ENCODE data around the gene SLC2A8. TPM values are rescaled to one million over a fixed set of nuclear protein-coding genes. Genes with fewer than 3 reads are reported as not detected.
A peak's percentile ranks its signal among the peaks of the same experiment; 100 is the strongest.

The SLC2A8 gene
- total RNA-seq, 2 donors from 2014 or later: 10.4 to 16.3 TPM

DNA sequence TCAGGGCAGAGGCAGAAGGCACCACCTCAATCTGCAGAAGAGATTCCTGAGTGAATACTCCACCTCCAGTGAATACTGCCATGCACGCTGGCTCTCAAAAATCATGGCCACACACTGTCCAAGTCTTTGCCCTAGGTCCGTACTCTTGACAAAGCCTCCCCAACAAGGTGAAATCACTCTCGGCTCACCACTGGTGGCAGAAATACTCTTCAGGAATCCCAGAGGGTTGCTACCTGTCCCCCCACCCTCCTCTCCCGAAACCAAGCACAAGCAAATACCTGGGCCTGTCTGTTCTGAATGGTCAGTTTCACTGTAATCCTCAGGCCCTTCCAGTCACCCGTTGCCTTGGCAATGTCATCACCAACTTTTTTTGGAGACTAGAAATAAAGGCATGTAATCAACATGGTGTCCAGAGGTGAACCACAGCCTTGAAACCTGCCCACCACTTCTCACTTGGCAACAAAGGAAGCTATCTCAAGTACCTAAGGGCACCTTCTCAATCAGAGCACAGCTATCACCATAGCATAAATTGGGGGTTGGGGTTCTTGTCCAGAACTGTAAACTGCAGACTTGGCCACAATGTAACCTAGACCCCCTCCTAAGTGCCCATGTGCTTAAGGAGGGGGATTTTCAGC lies 52.5 kb downstream of the SLC2A8 start:
- DNase-seq (ENCODE audit: low spot score): no peak
- intact Hi-C loops (cut with DNase I): no loop called here

DNA sequence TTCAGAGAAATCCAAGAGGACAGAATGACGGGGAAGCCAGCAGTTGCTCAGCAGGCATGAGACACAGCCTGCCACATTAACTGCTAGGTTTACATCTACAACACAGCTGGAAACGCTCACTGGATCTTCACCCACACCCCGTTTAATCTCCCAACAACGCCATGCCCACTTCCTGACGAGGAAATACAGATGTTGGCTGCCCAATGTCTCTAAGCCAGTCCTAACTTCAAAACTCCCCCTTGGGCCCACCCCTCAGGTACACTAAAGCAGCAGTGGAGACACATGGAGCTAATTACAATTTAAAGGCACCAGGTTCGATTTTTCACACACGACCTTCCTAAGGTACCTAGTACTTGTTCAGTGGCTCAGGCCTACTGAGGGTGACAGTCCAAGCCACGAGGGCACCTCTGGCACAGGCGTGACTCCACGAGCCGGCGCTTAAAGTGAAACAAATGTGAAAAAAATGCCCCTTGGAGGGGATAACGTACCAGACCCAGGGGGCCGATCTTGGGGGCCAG lies 53.3 kb downstream of the SLC2A8 start:
- no peak for DNase-seq (ENCODE audit: low spot score)
- intact Hi-C loops (cut with DNase I): no loop called here

DNA sequence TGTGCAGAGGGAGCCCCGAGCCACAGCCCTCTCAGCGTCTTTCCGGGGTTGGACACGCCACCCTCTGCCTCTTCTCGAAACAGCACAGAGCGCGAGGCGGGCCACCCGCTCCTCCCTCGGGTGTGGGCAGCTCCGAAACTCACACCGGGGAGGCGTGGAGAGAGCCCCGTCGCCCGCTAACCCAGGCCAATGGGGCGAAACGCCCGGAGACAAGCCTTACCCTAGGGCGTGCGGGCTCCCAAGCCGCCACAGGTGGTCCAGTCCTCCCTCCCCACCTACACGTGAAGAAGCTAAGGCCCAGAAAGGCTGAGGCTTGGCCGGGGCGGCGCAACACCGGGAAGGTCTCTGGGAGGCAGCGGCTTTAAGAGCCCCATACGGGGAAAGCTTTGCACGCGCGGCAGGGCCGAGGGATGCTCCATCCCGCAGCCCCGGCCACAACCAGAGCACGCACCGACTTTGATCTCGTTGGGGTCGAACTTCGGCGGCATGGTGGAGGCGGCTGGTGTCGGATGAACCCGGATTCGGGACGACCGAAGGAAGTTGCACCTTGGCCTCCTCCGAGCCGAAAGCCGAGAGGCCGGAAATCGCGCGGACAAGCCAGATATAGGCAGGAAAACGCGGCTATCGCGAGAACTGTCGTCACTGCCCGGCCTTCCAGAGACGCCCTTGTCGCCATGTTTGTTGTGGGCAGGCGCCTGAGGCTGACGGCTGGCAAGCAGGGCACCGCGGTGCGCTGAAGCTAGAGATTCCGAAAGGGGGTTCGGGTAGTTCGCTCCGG lies 54.0 kb downstream of the SLC2A8 start, which contains the start of the genes LRSAM1 and RPL12:
Gene LRSAM1 (plus strand): TSS at position 681 of the 778 bp plus-strand sequence. CDS start 3,018 bp downstream, outside the sequence.
Gene RPL12 (minus strand): TSS at position 577 of the 778 bp plus-strand sequence. CDS start 89 bp downstream, at position 488.
- DNase-seq (ENCODE audit: low spot score): peak; percentile 99

DNA sequence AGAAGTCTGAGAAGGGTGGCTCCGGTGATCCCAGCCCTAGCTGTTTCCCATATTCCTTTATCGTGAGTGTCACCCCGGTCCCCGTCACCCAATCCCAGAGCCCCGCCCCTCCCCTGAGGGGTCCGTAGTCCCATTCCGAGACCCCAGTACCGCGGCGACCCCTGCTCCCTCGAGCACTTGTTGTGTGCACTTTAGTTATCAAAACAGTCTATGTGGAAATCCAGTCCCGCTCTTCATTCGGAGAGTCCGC lies 54.6 kb downstream of the SLC2A8 start:
- DNase-seq (ENCODE audit: low spot score): no peak

More for the DNA sequence above, 54.0 kb downstream of the SLC2A8 start, which contains the start of the genes LRSAM1 and RPL12:
- intact Hi-C loops (cut with DNase I): no loop called here

DNA sequence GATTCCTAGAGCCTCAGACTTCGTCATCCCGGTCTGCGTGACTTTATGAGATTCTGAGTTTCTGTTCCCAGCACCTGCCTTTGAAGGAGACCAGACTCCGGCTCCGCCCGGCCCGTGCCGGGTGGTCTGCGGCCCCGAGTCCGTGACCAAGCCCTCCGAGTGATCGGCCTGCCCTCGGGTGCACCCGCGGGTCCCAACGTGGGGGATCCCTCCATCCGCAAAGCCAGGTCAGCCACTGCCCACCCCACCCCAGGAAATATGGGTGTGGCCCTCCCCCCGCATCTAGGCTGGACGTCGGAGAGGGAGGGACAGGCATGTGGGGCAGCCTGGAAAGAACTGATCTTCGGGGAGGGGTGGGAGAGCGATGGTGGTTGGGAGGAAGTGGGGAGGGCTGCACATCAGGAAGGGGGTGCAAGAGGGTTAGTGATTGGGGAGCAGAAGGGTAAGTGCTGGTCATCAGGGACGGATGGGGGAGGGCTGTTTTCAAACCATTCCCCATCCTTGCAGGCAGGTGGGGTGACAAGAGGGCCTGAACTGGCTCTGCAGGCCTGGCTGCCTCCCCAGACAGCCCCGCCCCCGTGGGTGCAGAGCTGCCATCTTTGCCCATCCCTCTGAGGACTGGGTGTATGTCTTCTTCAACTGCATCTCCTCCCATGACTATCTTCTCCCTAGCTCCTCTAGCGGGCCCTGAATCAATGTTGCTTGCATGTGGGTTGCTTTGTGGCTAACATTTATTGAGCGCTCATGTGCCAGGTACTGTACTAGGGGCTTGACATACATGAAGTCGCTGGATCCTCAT lies 55.1 kb downstream of the SLC2A8 start:
- DNase-seq (ENCODE audit: low spot score): peak; percentile 86
- intact Hi-C loops (cut with DNase I): no loop called here

More for the DNA sequence above, 54.6 kb downstream of the SLC2A8 start:
- intact Hi-C loops (cut with DNase I): no loop called here

DNA sequence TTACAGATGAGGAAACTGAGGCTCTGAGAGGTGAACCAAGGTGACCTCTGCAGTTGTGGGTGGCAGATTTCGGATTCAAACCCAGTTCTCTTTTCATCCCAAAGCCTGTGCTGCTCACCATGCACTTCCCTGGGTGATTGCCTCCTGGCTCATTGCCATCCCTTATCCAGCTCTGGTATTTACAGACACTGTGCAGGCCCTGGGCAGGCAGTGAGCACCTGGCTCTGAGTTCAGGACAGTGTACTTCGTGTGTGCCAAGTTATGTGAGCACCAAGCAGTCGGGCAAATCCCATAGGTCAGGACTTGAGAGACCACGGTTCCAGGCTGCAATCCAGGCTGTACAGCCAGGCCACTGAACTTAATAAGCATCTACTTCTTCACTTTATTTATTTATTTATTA lies 55.7 kb downstream of the SLC2A8 start:
- intact Hi-C loops (cut with DNase I): no loop called here
- DNase-seq (ENCODE audit: low spot score): no peak

DNA sequence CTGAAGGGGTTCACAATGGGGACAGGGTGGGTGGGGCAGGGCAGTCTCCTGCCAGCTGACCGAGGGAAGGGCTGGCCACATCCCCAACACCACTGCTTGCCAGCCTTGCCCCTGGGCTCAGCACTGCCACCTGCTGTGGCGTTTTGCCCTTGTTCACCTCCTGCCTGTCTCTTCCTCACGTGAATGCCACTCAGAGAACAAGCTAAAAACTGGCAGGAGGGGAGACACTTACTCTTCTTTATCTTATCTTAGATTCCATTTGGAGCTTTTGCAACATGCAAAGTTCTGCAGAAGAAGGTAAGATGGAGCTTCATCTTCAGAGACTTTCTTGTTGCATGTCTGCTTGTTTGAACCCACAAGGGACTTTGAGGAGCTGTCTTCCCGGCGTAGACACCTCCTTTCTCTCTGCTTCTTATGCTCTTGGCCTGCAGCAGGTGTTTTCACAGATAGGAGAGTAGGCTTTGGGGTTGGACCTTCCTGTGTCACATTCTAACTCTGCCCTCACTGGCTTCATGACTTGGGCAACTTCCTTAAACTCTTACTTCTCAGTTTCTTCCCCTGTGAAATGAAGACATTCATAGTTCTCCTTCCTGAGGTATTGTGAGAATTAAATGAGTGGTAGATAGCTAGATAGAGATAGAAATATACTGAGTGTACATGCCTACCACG lies 58.5 kb downstream of the SLC2A8 start:
- no peak for DNase-seq (ENCODE audit: low spot score)
- intact Hi-C loops (cut with DNase I): no loop called here

DNA sequence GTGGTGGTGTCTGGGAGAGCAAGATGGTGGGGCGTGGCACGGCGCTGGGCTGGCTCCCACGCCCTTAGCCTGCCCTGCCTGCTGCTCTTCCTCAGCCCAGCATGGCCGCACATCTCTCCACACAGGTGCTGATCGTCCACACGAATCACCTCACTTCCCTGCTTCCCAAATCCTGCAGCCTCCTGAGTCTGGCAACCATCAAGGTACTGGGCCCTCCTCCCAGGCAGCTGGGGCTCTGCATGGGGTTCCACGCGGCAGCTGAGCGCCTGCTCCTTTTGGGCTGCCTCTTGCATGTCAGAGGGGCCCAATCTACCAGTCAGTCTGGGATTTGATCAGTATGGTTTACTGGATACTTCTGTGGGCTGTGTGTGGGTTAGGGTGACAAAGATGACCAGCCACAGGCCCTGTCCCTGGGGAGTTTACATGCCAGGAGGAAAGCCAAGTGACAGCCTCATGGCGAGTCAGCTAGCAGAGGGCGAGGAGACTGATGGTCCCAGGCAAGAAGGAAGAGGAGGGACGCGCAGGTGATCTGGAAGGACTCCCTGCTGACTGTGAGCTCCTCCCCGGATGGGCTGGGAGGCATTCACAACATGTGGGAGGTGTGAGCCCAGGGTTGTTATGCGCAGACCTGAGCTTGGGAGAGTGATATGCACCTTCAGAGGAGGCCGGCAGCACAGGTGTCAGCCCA lies 60.4 kb downstream of the SLC2A8 start:
- intact Hi-C loops (cut with DNase I): no loop called here
- no peak for DNase-seq (ENCODE audit: low spot score)

Other genes with a start within 250 kb of the SLC2A8 start
- gene GARNL3, start 132.4 kb upstream of the SLC2A8 start, total RNA-seq: 10 to 100 TPM; 38.5 to 40.4 TPM
- gene ZNF79, start 27.2 kb downstream of the SLC2A8 start, total RNA-seq: 1 to 10 TPM; 6.5 to 8.0 TPM
- 1,000 to 10,000 TPM in 1 of 2 donors, 100 to 1,000 TPM in 1; 993 to 1,044 TPM for gene RPL12, start 54.2 kb downstream of the SLC2A8 start, total RNA-seq
- gene LRSAM1, start 54.3 kb downstream of the SLC2A8 start, total RNA-seq: 10 to 100 TPM; 15.6 to 16.9 TPM
- 10 to 100 TPM; 69.4 to 80.3 TPM for gene STXBP1, start 215.1 kb downstream of the SLC2A8 start, total RNA-seq